ENCODE measurements around the gene KMT2E.

Gene KMT2E

GRCh38 chr7:105131890-105132289, 117.9 kb downstream of the KMT2E start:
- TF ChIP-seq ZFX (IDR thresholded peaks at IDR 0.05; ENCODE audit: borderline replicate concordance), result no peak
- TF ChIP-seq CTCF (IDR thresholded peaks at IDR 0.05), result no peak
- no peak overlapping the region for H3K27ac ChIP-seq

DNA sequence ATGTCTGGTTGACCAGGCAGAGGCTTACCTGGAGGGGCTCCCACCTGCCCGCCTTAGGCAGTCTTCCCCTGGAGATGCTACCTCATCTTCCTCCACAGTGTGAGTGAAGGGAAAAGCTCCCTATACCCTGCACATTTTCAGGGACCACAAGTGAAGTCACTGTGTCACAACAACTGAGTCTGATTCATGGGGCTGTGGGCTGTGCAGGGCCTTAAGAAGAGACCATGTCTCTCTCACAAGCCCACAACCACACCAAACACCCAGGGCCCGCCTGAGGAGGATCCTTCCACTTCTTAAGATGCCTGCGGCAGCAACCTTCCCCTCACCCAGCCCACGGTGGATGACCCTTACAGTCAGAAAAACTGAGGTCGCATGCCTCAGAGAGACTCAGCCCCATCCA, 118.3 kb downstream of the KMT2E start:
- H3K27ac ChIP-seq, result no peak overlapping the region

DNA sequence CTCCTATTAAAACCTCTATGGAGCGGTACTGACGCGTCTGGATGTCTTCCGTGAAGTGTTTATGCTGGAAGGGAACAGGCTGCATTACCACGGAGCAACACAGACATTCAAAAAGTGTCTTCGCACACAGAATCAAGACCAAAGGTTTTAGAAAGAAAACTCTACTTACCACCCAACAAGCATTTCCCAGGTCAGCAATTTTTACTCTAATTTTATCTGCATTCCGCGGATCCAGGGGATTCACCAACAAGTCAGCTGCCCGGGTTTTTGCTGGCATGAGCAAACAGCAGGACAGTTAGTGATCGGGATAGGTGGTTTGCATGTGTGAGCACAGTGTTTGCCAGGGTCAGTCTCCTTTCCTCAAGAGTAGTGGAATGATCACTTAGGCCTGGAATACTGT, 118.8 kb downstream of the KMT2E start:
- TF ChIP-seq CTCF (IDR thresholded peaks at IDR 0.05) (no peak), ZFX (IDR thresholded peaks at IDR 0.05; ENCODE audit: borderline replicate concordance) (no peak)
- no peak overlapping the region for H3K27ac ChIP-seq

More for the DNA sequence above, 118.3 kb downstream of the KMT2E start:
- TF ChIP-seq CTCF (IDR thresholded peaks at IDR 0.05) (no peak), ZFX (IDR thresholded peaks at IDR 0.05; ENCODE audit: borderline replicate concordance) (no peak)

DNA sequence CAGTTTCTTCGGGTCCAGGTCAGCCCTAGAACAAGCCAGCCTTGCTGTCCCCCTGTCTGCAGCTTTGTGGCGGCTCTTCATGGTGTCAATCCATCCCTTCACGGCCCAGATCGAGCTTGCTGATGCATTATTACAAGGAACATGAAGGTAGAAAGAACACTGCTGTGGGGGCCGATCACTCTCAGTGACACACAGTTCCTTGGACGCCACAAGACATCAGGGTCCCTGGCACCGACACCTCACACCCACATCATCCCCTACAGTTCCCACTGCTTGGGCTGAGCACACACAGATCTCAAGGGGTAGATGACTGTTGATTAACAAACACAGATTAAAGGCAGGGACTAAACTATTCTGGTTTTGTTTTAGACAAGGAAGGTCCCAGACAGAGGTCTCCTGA, 119.4 kb downstream of the KMT2E start:
- no peak for TF ChIP-seq CTCF (IDR thresholded peaks at IDR 0.05)
- no peak for TF ChIP-seq ZFX (IDR thresholded peaks at IDR 0.05; ENCODE audit: borderline replicate concordance)
- H3K27ac ChIP-seq, result no peak overlapping the region

GRCh38 chr7:105133986-105134655, 120.1 kb downstream of the KMT2E start:
- no peak overlapping the region for H3K27ac ChIP-seq
- no peak for TF ChIP-seq CTCF (IDR thresholded peaks at IDR 0.05)
- no peak for TF ChIP-seq ZFX (IDR thresholded peaks at IDR 0.05; ENCODE audit: borderline replicate concordance)

DNA sequence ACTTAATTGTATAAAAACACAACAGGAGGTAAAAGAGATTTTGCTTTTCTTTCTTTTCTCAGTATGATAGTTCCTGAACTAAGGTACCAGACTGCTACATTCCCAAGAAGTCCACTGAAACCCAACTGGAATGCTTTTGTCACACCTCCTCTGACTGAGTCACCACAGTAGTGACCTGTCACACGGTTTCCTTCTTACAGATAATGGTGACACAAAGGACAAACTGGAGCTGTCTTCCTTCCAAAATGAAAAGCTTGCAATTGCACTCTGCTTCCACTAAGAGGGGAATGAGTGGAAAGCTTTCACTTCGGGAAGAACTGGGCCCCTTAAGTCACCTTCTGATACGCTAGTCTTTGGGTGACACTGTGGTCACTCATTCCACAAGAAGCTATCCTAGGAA, 122.2 kb downstream of the KMT2E start:
- no peak for TF ChIP-seq ZFX (IDR thresholded peaks at IDR 0.05; ENCODE audit: borderline replicate concordance)
- no peak; the same call in 1 of the 2 replicates for TF ChIP-seq CTCF (IDR thresholded peaks at IDR 0.05)
- H3K27ac ChIP-seq, result no peak overlapping the region

GRCh38 chr7:105137898-105138297, 123.9 kb downstream of the KMT2E start:
- TF ChIP-seq CTCF (IDR thresholded peaks at IDR 0.05) (no peak), ZFX (IDR thresholded peaks at IDR 0.05; ENCODE audit: borderline replicate concordance) (no peak)
- H3K27ac ChIP-seq, result no peak overlapping the region
